HG02943 (cell line): Measurements from ENCODE around the gene FBXO31.

Source experiments
- ATAC-seq: cut with Tn5 transposase; IDR thresholded peaks from one replicate; pipeline ENCODE4 v1.9.1; 2021; ENCODE audit warnings: mild to moderate bottlenecking, low read depth, moderate library complexity; ENCODE audit not compliant: unreplicated experiment

FBXO31 gene

GRCh38 chr16:87332150-87332549, 51.4 kb downstream of the FBXO31 start:
- ATAC-seq: no peak

GRCh38 chr16:87331241-87331801, 52.3 kb downstream of the FBXO31 start:
- ATAC-seq: no peak

GRCh38 chr16:87330646-87331045, 52.9 kb downstream of the FBXO31 start:
- no peak for ATAC-seq

DNA sequence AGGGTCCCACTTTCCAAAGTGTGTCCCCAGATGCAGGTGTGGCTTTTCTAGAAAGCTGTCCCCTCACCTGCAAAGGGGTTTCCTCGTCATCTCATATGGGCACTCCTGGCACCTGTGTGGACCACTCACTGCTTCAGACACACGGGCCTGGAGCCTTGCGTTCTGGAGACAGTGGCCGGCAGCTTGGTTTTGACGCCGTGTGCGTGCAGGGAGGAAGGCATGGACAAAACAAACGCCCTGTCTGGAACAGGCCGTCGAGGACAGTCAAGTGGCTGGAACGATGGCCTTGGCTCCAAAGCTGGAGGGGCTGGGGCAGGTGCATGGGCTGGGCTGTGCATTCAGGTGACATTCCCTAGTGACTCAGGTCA, 53.3 kb downstream of the FBXO31 start:
- ATAC-seq: no peak

- no peak for ATAC-seq
Measured at GRCh38 chr16:87329436-87330256, 53.9 kb downstream of the FBXO31 start.

DNA sequence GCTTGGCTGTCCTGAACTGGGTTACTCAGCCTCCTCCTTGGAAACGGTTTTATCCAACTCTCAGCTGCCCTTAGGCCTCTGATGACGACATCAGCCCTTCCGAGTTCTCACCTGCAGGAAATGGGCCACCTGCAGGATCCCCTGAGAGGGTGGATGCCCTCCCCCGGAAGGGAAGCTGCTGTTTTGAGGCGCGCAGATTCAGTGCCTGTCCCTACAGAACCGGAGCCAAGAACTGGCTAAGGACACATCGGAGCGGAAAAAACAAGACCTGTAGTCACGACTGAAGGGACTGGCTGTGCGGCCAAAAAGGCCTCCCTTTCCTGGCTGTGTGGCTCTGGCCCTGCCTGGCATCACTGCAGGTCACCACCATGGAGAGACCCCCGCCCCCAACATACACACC, 54.7 kb downstream of the FBXO31 start:
- ATAC-seq: no peak

GRCh38 chr16:87327798-87328495, 55.6 kb downstream of the FBXO31 start:
- no peak for ATAC-seq

GRCh38 chr16:87326151-87326571, 57.4 kb downstream of the FBXO31 start:
- ATAC-seq: no peak

- ATAC-seq: no peak
Measured at GRCh38 chr16:87325423-87325858, 58.1 kb downstream of the FBXO31 start.

DNA sequence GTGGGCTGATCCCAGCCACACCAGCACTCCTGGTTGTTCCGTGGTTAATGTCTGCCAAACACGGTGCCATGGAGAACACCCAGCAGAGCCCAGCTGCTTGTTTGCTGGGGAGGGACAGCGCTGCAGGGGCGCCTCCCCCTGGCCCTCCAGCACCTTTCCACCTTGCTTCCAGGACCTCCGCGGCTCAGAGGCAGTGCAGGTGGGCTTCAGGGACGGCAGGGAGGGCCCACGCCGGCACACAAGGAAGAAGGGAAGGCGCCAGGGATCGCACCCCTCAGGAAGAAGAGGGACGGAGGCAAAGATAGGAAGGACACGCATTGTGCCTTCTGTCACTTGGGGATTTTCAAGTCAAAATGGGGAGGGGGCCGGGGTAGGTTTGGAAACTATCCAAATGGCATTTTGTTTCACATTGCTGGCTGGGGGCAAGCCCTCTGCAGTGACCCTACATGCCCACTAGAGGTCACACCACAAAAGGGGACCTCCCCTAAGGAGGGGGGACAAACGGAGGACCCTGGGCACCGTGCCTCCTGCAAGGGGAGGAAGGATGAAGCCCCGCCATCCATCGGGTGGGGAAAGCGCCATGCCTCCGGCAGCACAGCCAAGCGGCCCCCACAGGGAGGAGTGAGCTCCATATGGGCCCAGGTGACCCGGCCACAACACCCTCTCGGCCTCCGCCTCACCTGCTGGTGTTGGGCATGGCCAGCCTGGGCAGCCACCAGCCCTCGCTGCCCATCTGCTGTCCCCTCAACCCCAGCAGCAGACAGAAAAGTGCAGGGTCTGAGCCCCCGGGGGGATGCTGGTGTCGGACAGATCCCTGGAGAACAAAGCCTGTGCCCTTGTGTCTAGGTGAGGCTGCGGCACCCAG, 58.9 kb downstream of the FBXO31 start:
- ATAC-seq: no peak

GRCh38 chr16:87323727-87324410, 59.7 kb downstream of the FBXO31 start:
- ATAC-seq: no peak

- ATAC-seq: no peak
Measured at GRCh38 chr16:87322833-87323726, 60.5 kb downstream of the FBXO31 start.

DNA sequence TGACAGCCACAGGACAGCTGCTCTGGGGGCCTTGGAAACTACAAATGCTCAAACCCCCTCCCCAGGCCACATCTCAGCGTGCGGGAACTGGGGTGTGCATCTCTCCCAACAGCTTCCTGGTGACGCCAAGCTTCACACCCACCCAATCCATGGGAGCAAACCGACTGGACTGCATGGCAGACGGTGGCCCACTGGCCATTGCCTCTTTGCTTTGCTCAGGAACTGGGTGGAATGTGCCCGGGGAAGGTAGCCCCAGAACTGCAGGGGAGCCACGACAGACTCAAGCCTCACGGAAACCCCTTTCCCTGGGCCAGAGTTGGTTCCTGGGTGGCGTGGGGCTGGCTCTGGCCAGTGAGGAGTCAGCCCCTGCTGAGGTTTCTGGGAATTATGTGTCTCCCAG, 61.2 kb downstream of the FBXO31 start:
- ATAC-seq: no peak

DNA sequence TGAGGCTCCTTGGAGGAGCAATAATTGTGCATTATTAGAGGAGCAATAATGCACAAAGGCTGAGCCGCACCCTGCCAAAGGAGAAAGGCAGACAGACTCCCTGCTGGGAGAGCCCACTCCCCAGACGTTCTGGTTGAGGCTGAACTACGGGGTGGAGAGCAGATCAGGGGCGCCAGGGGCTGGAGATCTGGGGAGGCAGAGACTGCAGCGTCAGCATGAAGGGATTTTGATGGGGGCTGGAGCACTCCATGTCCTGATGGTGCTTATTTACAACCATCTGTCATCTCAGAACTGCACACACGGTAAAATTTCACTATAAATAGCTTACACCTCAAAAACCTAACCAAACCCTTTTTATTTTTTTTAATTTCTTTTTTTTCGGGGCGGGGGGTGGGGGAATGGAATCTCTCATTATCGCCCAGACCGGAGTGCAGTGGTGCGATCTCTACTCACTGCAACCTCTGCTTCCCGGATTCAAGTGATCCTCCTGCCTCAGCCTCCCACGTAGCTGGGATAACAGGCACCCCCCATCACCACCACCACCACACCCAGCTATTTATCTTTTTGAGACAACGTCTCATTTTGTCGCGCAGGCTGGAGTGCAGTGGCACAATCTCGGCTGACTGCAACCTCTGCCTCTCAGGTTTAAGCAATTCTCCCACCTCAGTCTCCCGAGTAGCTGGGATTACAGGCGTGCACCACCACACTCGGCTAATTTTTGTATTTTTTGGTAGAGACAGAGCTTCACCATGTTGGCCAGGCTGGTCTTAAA, 62.1 kb downstream of the FBXO31 start:
- ATAC-seq: no peak

DNA sequence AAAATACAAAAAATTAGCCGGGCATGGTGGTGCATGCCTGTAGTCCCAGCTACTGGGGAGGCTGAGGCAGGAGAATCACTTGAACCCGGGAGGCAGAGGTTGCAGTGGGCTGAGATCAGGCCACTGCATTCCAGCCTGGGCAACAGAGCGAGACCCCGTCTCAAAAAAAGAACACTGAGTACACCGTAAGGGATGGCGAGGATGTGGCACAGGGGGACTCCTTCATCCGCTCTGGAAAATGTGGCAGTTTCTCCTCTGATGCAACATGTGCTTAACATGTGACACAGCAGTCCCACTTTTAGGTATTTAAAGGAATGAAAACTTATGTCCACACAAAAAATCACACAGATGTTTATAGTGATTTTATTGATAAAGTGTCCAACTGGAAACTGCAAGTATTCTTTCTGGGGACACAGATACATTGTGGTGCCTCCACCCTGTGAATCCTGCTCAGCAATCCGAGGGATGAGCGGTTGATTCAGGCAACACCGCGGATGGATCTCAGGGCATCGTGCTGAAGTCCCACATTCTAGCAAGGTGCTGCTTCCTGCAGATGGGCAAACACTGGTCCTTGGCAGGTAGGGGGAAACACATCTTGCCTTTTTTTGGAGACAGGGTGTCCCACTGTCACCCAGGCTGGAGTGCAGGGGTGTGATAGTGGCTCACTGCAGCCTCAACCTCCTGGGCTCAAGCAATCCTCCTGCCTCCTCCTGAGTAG, 62.9 kb downstream of the FBXO31 start:
- no peak for ATAC-seq

GRCh38 chr16:87319997-87320491, 63.5 kb downstream of the FBXO31 start:
- no peak for ATAC-seq

DNA sequence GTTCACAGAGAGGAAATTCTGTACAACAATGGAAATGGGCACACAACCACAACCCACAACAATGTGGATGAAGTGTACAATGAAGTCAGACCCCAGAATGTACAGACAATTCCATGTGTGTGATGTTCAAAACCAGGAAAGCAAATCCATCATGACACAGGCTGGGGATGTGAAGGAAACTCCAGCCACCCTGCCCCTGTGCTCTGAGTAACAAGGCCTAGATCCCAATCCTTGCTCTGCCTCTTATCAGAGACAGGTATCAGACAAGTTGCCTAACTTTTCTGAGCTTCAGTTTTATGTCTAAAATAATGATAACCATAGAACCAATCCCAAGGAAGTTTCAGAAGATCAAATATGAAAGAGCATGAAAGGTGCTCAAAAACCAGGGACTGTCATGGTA, 64.6 kb downstream of the FBXO31 start:
- ATAC-seq: no peak
